Vagina (tissue), 2 donors: Measurements from ENCODE around the gene RING1. TPM values are rescaled to one million over a fixed set of nuclear protein-coding genes. Genes with fewer than 3 reads are reported as not detected.

Experiments
- DNase-seq, 2 donors: peaks; one replicate each; pipeline ENCODE4 v3.0.0-alpha.2; 2017; ENCODE audit errors: extremely low spot score in 2 of 2
- H3K27ac ChIP-seq: fragments of 200-600 bp; sonication (generic); one replicate; pipeline ENCODE4 v1.5.1; 2019
- H3K27me3 ChIP-seq: fragments of 200-600 bp; sonication (generic); one replicate; pipeline ENCODE4 v1.5.1; 2019
- H3K36me3 ChIP-seq, 2 donors: fragments of 200-600 bp; sonication (generic); one replicate each; pipeline ENCODE4 v1.5.1; 2017 to 2019
- H3K4me1 ChIP-seq: fragments of 200-600 bp; sonication (generic); one replicate; pipeline ENCODE4 v1.5.1; 2019
- H3K4me3 ChIP-seq, 2 donors: fragments of 200-600 bp; sonication (generic); 1 replicate in 1 of 2; 2 replicates in 1 of 2; pipeline ENCODE4 v1.5.1; 2016 to 2019
- H3K9me3 ChIP-seq: fragments of 200-600 bp; sonication (generic); one replicate; pipeline ENCODE4 v1.5.1; 2019
- CTCF ChIP-seq, 3 experiments: fragments of 450-650 bp in 2 of 3; fragments of 200-600 bp in 1 of 3; sonication (generic) in 1 of 3; IDR thresholded peaks; one replicate each; pipeline ENCODE4 v1.5.1; 2017 to 2019; ENCODE audit warnings: antibody characterized with exemption in 3 of 3, mild to moderate bottlenecking in 2 of 3, moderate library complexity in 2 of 3
- POLR2A ChIP-seq, 2 donors: fragments of 450-650 bp; IDR thresholded peaks; one replicate each; pipeline ENCODE4 v1.6.1; 2017; ENCODE audit warnings: antibody characterized with exemption in 2 of 2, mild to moderate bottlenecking in 2 of 2, moderate library complexity in 2 of 2
- POLR2AphosphoS5 ChIP-seq, 2 donors: sonication (generic); formaldehyde crosslinking; IDR thresholded peaks; one replicate each; pipeline ENCODE4 v1.9.0; 2017; ENCODE audit warnings: antibody characterized with exemption in 2 of 2, mild to moderate bottlenecking in 2 of 2, low read depth in 1 of 2; ENCODE audit not compliant: insufficient read depth in 1 of 2
- intact Hi-C: fragments of 100-400 bp; cut with DNase I; formaldehyde crosslinking; loops from one replicate; pipeline ENCODE4 v1.15.1; 2023
- microRNA counts, 2 donors: library from miRNA; unstranded; fragments of <30 nt; microRNA quantifications; one replicate each; lab custom pipeline; 2016 to 2017
- microRNA-seq: library from miRNA; unstranded; fragments of <30 nt; microRNA quantifications from one replicate; pipeline ENCODE4, GENCODE V29; 2017; ENCODE audit warnings: borderline number of aligned reads, borderline replicate concordance
- small RNA-seq: library from RNA; depleted of rRNA; stranded (forward); fragments of <200 nt; gene quantifications from one replicate; pipeline ENCODE3, GENCODE V24; 2016
- total RNA-seq: library from RNA; depleted of rRNA; stranded (reverse); fragments of >200 nt; gene quantifications from one replicate; pipeline ENCODE4 v1.2.3, GENCODE V29; 2016

Gene RING1
- total RNA-seq, 1 donor from 2014 or later = 32.7 TPM

- Histone ChIP-seq H3K36me3 (peaks cover 0 to 5% of the 10 kb centered on the region in 2 donors), H3K4me3 (no peak overlapping the region), H3K27ac (no peak overlapping the region), H3K9me3 (no peaks in the 10 kb centered on the region), H3K27me3 (no peaks in the 10 kb centered on the region), H3K4me1 (peaks cover 26% of the 10 kb centered on the region)
- intact Hi-C loops = no loop called here
- DNase-seq = no peak
- TF ChIP-seq POLR2A (IDR thresholded peaks at IDR 0.05) (no peak), CTCF (IDR thresholded peaks at IDR 0.05) (no peak), POLR2AphosphoS5 (IDR thresholded peaks at IDR 0.05; ENCODE audit: insufficient read depth in 1 of 2, low read depth in 1 of 2) (no peak)
Measured at GRCh38 chr6:33252759-33253158, 44.5 kb downstream of the RING1 start.

- no peaks in the 10 kb centered on the region for H3K27me3 ChIP-seq
- intact Hi-C loops = no loop called here
- no peak for TF ChIP-seq POLR2AphosphoS5 (IDR thresholded peaks at IDR 0.05; ENCODE audit: insufficient read depth in 1 of 2, low read depth in 1 of 2)
- TF ChIP-seq POLR2A (IDR thresholded peaks at IDR 0.05) = no peak
- TF ChIP-seq CTCF (IDR thresholded peaks at IDR 0.05) = no peak
- DNase-seq = no peak
- peaks cover 15% of the 10 kb centered on the region for H3K4me1 ChIP-seq
- peaks cover 0 to 17% of the 10 kb centered on the region in 2 donors for H3K36me3 ChIP-seq
- H3K27ac ChIP-seq = no peak overlapping the region
- H3K9me3 ChIP-seq = no peaks in the 10 kb centered on the region
- H3K4me3 ChIP-seq = no peak overlapping the region
Measured at GRCh38 chr6:33254591-33254990, 46.3 kb downstream of the RING1 start.

DNA sequence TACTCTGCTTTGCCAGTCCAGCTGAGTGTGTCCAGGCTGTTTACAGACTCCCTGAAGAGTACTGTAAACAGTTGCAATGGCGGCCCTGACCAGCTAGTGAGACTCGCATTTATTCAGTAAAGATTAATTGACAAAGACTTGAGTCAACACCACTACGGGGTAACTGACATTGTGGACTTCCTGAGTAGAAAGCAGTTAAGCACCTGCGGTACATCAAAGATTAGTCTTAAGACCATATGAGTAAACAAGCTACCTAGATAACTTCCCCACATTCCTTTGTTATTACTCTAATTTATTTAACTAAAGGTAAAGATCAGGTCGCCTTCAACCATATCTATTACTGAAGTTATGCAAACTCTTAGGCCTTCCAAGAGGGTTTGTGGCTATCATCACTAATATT is 50.7 kb downstream of the RING1 start:
- no peak for DNase-seq
- peaks cover 0 to 26% of the 10 kb centered on the region in 2 donors for H3K36me3 ChIP-seq
- intact Hi-C loops = no loop called here

More for the DNA sequence above, 50.7 kb downstream of the RING1 start:
- Histone ChIP-seq H3K4me1 (no peaks in the 10 kb centered on the region), H3K9me3 (no peaks in the 10 kb centered on the region), H3K4me3 (no peak overlapping the region), H3K27me3 (no peaks in the 10 kb centered on the region), H3K27ac (no peak overlapping the region)
- TF ChIP-seq POLR2AphosphoS5 (IDR thresholded peaks at IDR 0.05; ENCODE audit: insufficient read depth in 1 of 2, low read depth in 1 of 2) = no peak
- no peak for TF ChIP-seq CTCF (IDR thresholded peaks at IDR 0.05)
- TF ChIP-seq POLR2A (IDR thresholded peaks at IDR 0.05) = no peak

MicroRNAs within 50 kb of the gene (microRNA counts, 767-probe panel; counts per million panel counts)
- microRNA hsa-miR-219-1-3p (lab: Ali Mortazavi, UCI) (238 to 261 counts per million in 2 donors), microRNA hsa-miR-219-5p (lab: Ali Mortazavi, UCI) (238 to 261 counts per million in 2 donors)

Small RNA genes lying within 50 kb of the gene (microRNA-seq; reads per million reads assigned to microRNA genes)
- 2.4 reads per million for gene MIR219A1

Small RNA genes lying within 50 kb of the gene (small RNA-seq; reads per million reads assigned to genes)
- 1.1 reads per million, percentile 26 among the genes with 10 or more reads in this experiment for gene MIR219A1
- gene RNY4P10 = not detected

Other genes starting within 250 kb of the RING1 start
- gene BRD2, start 239.9 kb upstream of the RING1 start, total RNA-seq = 125 TPM
- 30.2 TPM for gene HLA-DOA, start 198.9 kb upstream of the RING1 start, total RNA-seq
- 82.3 TPM for gene HLA-DPA1, start 134.9 kb upstream of the RING1 start, total RNA-seq
- 94.8 TPM for gene HLA-DPB1, start 132.5 kb upstream of the RING1 start, total RNA-seq
- 0.25 TPM for gene COL11A2, start 16.0 kb upstream of the RING1 start, total RNA-seq
- 28.0 TPM for gene RXRB, start 7.8 kb upstream of the RING1 start, total RNA-seq
- 36.3 TPM for gene SLC39A7, start 7.6 kb upstream of the RING1 start, total RNA-seq
- gene HSD17B8, start 3.8 kb upstream of the RING1 start, total RNA-seq = 17.7 TPM
- 42.2 TPM for gene VPS52, start 63.4 kb downstream of the RING1 start, total RNA-seq
- 3,296 TPM for gene RPS18, start 63.6 kb downstream of the RING1 start, total RNA-seq
- gene B3GALT4, start 68.6 kb downstream of the RING1 start, total RNA-seq = 14.0 TPM
- 36.3 TPM for gene WDR46, start 80.7 kb downstream of the RING1 start, total RNA-seq
- 9.1 TPM for gene PFDN6, start 81.1 kb downstream of the RING1 start, total RNA-seq
- gene RGL2, start 90.4 kb downstream of the RING1 start, total RNA-seq = 41.5 TPM
- gene TAPBP, start 105.6 kb downstream of the RING1 start, total RNA-seq = 59.9 TPM
- gene ZBTB22, start 109.2 kb downstream of the RING1 start, total RNA-seq = 18.4 TPM
- gene DAXX, start 114.5 kb downstream of the RING1 start, total RNA-seq = 32.2 TPM
- gene KIFC1, start 183.3 kb downstream of the RING1 start, total RNA-seq = 27.5 TPM
- gene PHF1, start 202.5 kb downstream of the RING1 start, total RNA-seq = 73.2 TPM
- 73.2 TPM for gene CUTA, start 209.6 kb downstream of the RING1 start, total RNA-seq
- 16.0 TPM for gene SYNGAP1, start 211.6 kb downstream of the RING1 start, total RNA-seq
- 1.5 TPM for gene ZBTB9, start 246.1 kb downstream of the RING1 start, total RNA-seq